Measurements from ENCODE around the gene ST6GALNAC6.

GRCh38 chr9:127870887-127871286 is 28.5 kb downstream of the ST6GALNAC6 start:
- TF ChIP-seq POLR2AphosphoS5 (IDR thresholded peaks at IDR 0.05; ENCODE audit: low read depth, low read length) = no peak
- no peak for TF ChIP-seq TAF1 (IDR thresholded peaks at IDR 0.05; ENCODE audit: borderline replicate concordance, insufficient read depth, low read length)
- TF ChIP-seq SIN3A (IDR thresholded peaks at IDR 0.05; ENCODE audit: borderline replicate concordance, insufficient read depth, low read length) = no peak
- TF ChIP-seq REST (IDR thresholded peaks at IDR 0.05; ENCODE audit: insufficient read depth in 1 of 2, low read depth in 2 of 2, low read length in 2 of 2) = no peak
- no peak for TF ChIP-seq FOXP2 (optimal IDR thresholded peaks at IDR 0.05; ENCODE audit: borderline replicate concordance, extremely low read depth, extremely low read length, insufficient read depth)
